Left ventricle myocardium inferior (tissue), 1 donor: ENCODE results near the gene CPSF7. TPM values are rescaled to one million over a fixed set of nuclear protein-coding genes. Genes with fewer than 3 reads are reported as not detected.

Experiments used
- DNase-seq: peaks from one replicate; pipeline ENCODE4 v3.0.0-alpha.2; 2020
- H3K27ac ChIP-seq: fragments of 200-600 bp; replicated peaks from 2 replicates; pipeline ENCODE4 v1.8.0; 2021
- H3K27me3 ChIP-seq: fragments of 200-600 bp; 2 replicates; pipeline ENCODE4 v1.8.0; 2021; ENCODE audit warnings: low read depth
- H3K36me3 ChIP-seq: fragments of 200-600 bp; 2 replicates; pipeline ENCODE4 v1.8.0; 2021
- H3K4me1 ChIP-seq: fragments of 200-600 bp; 2 replicates; pipeline ENCODE4 v1.8.0; 2021
- H3K4me3 ChIP-seq: fragments of 200-600 bp; 2 replicates; pipeline ENCODE4 v1.8.0; 2021; ENCODE audit warnings: mild to moderate bottlenecking, moderate library complexity
- H3K9me3 ChIP-seq: fragments of 200-600 bp; replicated peaks from 2 replicates; pipeline ENCODE4 v1.8.0; 2021
- intact Hi-C: fragments of 100-400 bp; cut with micrococcal nuclease; formaldehyde crosslinking; loops from one replicate; pipeline ENCODE4 v1.11.0; 2022
- total RNA-seq: library from RNA; stranded (reverse); fragmentation: NEBNext Ultra II Directional; extraction: Animal tissue kit (Norgen Biotek cat#: 25700); gene quantifications from one replicate; pipeline ENCODE4 v1.2.1, GENCODE V29; 2021
- TF ChIP-seq, protein P1 (sequence below): fragments of 200-600 bp; IDR thresholded peaks from 2 replicates; pipeline ENCODE4 v1.8.0; 2021; ENCODE audit warnings: antibody characterized with exemption, mild to moderate bottlenecking, borderline replicate concordance
- donor health status: DM: no; HTN: yes; CAD: no; lungs with severe emphysema.

Gene CPSF7
- total RNA-seq, 1 donor from 2014 or later, result 39.9 TPM

DNA sequence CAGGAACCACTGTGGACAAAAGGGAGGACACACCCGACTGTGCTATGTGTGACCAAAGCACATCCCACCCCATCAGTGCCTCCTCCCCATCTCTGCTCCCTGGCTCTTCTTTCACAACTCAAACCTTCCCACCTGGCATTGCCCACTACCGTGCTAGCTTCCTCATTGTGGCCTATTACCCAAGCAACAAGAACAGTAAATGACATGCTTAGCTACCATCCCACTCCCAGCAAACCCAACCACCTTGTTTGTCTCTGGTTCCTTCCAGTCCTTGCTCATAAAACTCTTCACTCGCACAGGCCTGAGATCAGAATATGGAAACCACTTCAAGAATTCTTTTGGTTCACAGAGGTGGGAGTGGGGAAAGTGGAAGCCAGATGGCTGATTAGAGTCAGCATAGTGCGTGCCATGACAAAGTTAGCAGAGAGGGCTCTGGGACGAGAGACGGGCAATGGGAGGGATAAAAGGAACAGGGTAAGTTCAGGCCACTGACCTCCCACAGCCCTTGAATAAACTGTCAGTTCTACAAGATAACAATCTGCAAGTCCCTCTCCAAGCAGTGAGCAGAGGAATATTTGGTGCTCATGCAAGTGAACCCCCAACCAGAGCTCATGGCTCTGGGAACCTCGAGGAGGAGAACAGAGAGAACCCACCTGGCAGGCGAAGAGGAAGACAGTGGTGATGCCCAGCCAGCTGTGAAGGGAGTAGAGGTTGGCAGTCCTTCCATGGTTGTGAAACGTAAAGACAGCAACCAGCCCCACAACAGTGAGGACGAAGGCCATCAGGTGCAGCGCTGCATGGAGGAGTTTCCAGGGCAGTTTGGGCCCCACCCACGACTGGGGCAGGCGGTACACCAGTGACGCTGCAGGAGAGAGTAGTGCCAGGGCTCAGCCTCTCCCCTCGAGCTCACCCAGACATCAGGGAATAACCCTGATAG lies 76.4 kb downstream of the CPSF7 start:
- Histone ChIP-seq H3K36me3 (peaks cover 53% of the 10 kb centered on the region), H3K4me3 (no peak overlapping the region), H3K4me1 (no peaks in the 10 kb centered on the region), H3K27me3 (no peaks in the 10 kb centered on the region), H3K9me3 (no peaks in the 10 kb centered on the region), H3K27ac (no peak overlapping the region)
- TF ChIP-seq, protein P1, sequence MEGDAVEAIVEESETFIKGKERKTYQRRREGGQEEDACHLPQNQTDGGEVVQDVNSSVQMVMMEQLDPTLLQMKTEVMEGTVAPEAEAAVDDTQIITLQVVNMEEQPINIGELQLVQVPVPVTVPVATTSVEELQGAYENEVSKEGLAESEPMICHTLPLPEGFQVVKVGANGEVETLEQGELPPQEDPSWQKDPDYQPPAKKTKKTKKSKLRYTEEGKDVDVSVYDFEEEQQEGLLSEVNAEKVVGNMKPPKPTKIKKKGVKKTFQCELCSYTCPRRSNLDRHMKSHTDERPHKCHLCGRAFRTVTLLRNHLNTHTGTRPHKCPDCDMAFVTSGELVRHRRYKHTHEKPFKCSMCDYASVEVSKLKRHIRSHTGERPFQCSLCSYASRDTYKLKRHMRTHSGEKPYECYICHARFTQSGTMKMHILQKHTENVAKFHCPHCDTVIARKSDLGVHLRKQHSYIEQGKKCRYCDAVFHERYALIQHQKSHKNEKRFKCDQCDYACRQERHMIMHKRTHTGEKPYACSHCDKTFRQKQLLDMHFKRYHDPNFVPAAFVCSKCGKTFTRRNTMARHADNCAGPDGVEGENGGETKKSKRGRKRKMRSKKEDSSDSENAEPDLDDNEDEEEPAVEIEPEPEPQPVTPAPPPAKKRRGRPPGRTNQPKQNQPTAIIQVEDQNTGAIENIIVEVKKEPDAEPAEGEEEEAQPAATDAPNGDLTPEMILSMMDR, result no peak
- intact Hi-C loops, result no loop called here
- no peak for DNase-seq

Other genes with a start within 250 kb of the CPSF7 start
- gene PGA3, start 226.5 kb downstream of the CPSF7 start, total RNA-seq, result 0.19 TPM
- gene PGA4, start 207.6 kb downstream of the CPSF7 start, total RNA-seq, result 1.3 TPM
- gene PGA5, start 188.8 kb downstream of the CPSF7 start, total RNA-seq, result not detected
- gene VWCE, start 134.7 kb downstream of the CPSF7 start, total RNA-seq, result 0.77 TPM
- gene DDB1, start 96.9 kb downstream of the CPSF7 start, total RNA-seq, result 128 TPM
- gene TKFC, start 96.7 kb downstream of the CPSF7 start, total RNA-seq, result 17.8 TPM
- gene CYB561A3, start 68.1 kb downstream of the CPSF7 start, total RNA-seq, result 10.5 TPM
- gene TMEM138, start 67.6 kb downstream of the CPSF7 start, total RNA-seq, result 20.9 TPM
- gene TMEM216, start 37.4 kb downstream of the CPSF7 start, total RNA-seq, result 4.9 TPM
- gene SDHAF2, start 149 bp upstream of the CPSF7 start, total RNA-seq, result 38.1 TPM
- 0.88 TPM for gene LRRC10B, start 78.8 kb upstream of the CPSF7 start, total RNA-seq
- 18.9 TPM for gene SYT7, start 151.1 kb upstream of the CPSF7 start, total RNA-seq